Lung (tissue), 12 donors: ENCODE data around the gene PRODH2. TPM values are rescaled to one million over a fixed set of nuclear protein-coding genes. Genes with fewer than 3 reads are reported as not detected.

Experiments
- ATAC-seq: fragments of 200-7000 bp; cut with Tn5 transposase; one replicate; pipeline ENCODE4 v1.9.1; 2020; ENCODE audit warnings: moderate number of reproducible peaks; ENCODE audit not compliant: insufficient read depth, low FRiP score
- DNase-seq, 3 donors: peaks; one replicate each; pipeline ENCODE4 v3.0.0-alpha.2; 2013 to 2017
- H3K27ac ChIP-seq, 2 donors: one replicate each; pipeline ENCODE4 v1.5.1; 2013; ENCODE audit warnings: mild to moderate bottlenecking in 2 of 2, moderate library complexity in 2 of 2, control low read depth in 1 of 2, inconsistent platforms in 1 of 2, low read depth in 1 of 2, low read length in 1 of 2
- H3K27me3 ChIP-seq, 3 donors: one replicate each; pipeline ENCODE4 v1.5.1; 2013; ENCODE audit warnings: low read length in 2 of 3; ENCODE audit not compliant: control insufficient read depth in 3 of 3, insufficient read depth in 3 of 3
- H3K36me3 ChIP-seq, 4 donors: one replicate each; pipeline ENCODE4 v1.5.1; 2013; ENCODE audit warnings: low read length in 4 of 4, mild to moderate bottlenecking in 1 of 4, moderate library complexity in 1 of 4; ENCODE audit not compliant: control insufficient read depth in 4 of 4, insufficient read depth in 4 of 4
- H3K4me1 ChIP-seq, 5 donors: one replicate each; pipeline ENCODE4 v1.5.1; 2013; ENCODE audit warnings: low read length in 5 of 5, mild to moderate bottlenecking in 2 of 5, moderate library complexity in 1 of 5; ENCODE audit not compliant: control insufficient read depth in 5 of 5, insufficient read depth in 5 of 5
- H3K4me3 ChIP-seq: one replicate; pipeline ENCODE4 v1.5.1; 2013; ENCODE audit warnings: mild to moderate bottlenecking, control low read depth, moderate library complexity
- H3K9ac ChIP-seq, 2 donors: one replicate each; pipeline ENCODE4 v1.5.1; 2013; ENCODE audit warnings: low read length in 2 of 2, control low read depth in 1 of 2; ENCODE audit not compliant: insufficient read depth in 1 of 2
- H3K9me3 ChIP-seq, 4 donors: one replicate each; pipeline ENCODE4 v1.5.1; 2013; ENCODE audit warnings: low read length in 3 of 4, mild to moderate bottlenecking in 1 of 4, moderate library complexity in 1 of 4; ENCODE audit not compliant: control insufficient read depth in 4 of 4, insufficient read depth in 3 of 4
- WGBS, 2 donors: extraction: QIAGEN DNeasy Blood & Tissue Kit; methylation state at CpG; one replicate each; pipeline ENCODE4 v1.1.7; 2013; 5-methylcytosine and 5-hydroxymethylcytosine counted together
- polyA plus RNA-seq, 2 donors: library from polyadenylated mRNA; stranded (reverse); fragments of 200-250 nt; gene quantifications; one replicate each; pipeline ENCODE4 v1.2.1, GENCODE V29; 2013
- total RNA-seq, 2 donors: library from RNA; depleted of rRNA in 1 of 2; stranded (reverse); fragments of >200 nt in 1 of 2; gene quantifications; one replicate each; pipeline ENCODE4 v1.2.1, GENCODE V29; 2014 to 2021
- TF ChIP-seq, protein P1 (sequence below): IDR thresholded peaks from 2 replicates; pipeline ENCODE4 v1.5.1; 2012; ENCODE audit warnings: mild to moderate bottlenecking; ENCODE audit errors: control extremely low read depth, extremely low read depth
- donor health status: control.
- donor health status: control.
- donor health status: Bipolar disorder and iron deficiency.
- donor health status: healthy.
- donor health status: DM: yes; HTN: yes; CAD: no.

Gene PRODH2
- total and polyA plus RNA-seq, 4 donors, result not detected

DNA sequence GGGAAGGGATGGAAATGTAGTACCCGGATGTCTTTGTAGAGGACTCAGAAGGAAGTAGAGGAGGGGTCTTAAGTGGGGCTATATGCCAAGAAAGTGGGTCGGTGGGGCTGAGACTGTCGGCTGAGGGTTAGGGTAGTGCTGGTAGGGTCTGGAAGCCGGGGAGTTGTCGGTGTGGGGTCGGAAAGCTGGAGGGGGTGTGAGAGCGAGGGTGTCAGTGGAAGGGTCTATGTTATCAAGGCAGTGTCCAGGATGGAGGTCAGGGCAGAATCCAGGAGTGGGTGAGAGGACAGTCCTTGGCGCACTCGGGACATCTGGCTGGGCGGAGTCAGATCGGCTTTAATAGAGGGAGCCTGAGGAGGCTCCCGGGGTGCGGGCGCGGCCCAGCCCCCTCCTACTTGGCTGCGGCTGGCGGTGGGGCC is 57.5 kb downstream of the PRODH2 start:
- TF ChIP-seq, protein P1, sequence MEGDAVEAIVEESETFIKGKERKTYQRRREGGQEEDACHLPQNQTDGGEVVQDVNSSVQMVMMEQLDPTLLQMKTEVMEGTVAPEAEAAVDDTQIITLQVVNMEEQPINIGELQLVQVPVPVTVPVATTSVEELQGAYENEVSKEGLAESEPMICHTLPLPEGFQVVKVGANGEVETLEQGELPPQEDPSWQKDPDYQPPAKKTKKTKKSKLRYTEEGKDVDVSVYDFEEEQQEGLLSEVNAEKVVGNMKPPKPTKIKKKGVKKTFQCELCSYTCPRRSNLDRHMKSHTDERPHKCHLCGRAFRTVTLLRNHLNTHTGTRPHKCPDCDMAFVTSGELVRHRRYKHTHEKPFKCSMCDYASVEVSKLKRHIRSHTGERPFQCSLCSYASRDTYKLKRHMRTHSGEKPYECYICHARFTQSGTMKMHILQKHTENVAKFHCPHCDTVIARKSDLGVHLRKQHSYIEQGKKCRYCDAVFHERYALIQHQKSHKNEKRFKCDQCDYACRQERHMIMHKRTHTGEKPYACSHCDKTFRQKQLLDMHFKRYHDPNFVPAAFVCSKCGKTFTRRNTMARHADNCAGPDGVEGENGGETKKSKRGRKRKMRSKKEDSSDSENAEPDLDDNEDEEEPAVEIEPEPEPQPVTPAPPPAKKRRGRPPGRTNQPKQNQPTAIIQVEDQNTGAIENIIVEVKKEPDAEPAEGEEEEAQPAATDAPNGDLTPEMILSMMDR, result no peak
- DNase-seq, result no peak
- Histone ChIP-seq H3K9ac (peak overlapping the region in 1 of 2 donors; percentile 65), H3K36me3 (peaks cover 0 to 26% (median 15%) of the 10 kb centered on the region in 4 donors), H3K27ac (peak overlapping the region; percentile 88 to 97), H3K27me3 (peaks cover 0 to 4% (median 0%) of the 10 kb centered on the region in 3 donors), H3K9me3 (peaks cover 0 to 1% (median 0%) of the 10 kb centered on the region in 4 donors), H3K4me1 (peaks cover 0 to 32% (median 14%) of the 10 kb centered on the region in 5 donors), H3K4me3 (no peak overlapping the region)
- no peak for ATAC-seq
- 46 to 62% methylated on average over 13 to 17 of the region's 17 CpGs for WGBS, 2 donors

DNA sequence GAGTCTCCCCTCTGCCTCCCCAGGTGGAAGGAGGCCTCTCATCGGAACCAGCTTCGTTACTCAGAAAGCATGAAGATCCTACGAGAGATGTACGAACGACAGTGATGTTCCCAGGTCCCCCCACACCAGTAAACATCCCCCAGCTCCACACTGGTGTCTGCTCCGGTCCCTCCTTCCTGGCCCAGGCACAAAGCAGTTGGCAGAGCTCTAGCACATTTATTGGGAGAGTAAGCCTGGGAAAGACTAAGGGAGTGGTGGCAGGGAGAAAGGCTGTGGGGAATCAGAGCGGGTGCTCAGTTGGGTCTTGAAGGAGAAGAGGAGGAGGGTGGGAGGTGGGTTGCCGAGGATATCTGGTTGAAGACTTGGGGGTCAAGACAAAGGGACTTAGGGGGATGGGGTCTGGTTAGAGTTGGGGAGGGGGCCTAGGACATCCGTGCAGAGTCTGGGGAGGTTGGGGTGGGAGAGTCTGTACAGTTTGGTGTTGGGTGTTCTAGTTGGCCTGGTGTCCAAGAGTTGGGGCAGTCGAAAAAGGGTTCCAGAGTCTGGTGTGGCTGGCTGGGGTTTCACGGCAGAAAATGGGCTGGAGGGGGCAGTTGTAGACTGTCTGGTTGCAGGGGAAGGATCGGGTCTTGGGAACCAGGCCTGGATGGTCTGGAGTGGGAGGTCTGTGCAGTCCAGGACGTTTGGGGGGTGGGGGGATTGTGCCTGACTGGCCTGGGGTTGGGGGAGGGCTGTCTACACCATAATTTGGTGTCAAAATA is 58.1 kb downstream of the PRODH2 start:
- DNase-seq, result peak in 1 of 3 donors; percentile 13
- no peak for ATAC-seq
- peak overlapping the region in 1 of 2 donors; percentile 97 for H3K27ac ChIP-seq
- peak overlapping the region in 1 of 2 donors; percentile 65 for H3K9ac ChIP-seq
- H3K4me1 ChIP-seq, result peaks cover 0 to 35% (median 14%) of the 10 kb centered on the region in 5 donors
- H3K27me3 ChIP-seq, result peaks cover 0 to 4% (median 0%) of the 10 kb centered on the region in 3 donors
- TF ChIP-seq, protein P1, result no peak
- WGBS, 2 donors, result 88 to 93% methylated on average over 13 of the region's 13 CpGs
- peaks cover 0 to 26% (median 14%) of the 10 kb centered on the region in 4 donors for H3K36me3 ChIP-seq
- peaks cover 0 to 1% (median 0%) of the 10 kb centered on the region in 4 donors for H3K9me3 ChIP-seq
- no peak overlapping the region for H3K4me3 ChIP-seq

DNA sequence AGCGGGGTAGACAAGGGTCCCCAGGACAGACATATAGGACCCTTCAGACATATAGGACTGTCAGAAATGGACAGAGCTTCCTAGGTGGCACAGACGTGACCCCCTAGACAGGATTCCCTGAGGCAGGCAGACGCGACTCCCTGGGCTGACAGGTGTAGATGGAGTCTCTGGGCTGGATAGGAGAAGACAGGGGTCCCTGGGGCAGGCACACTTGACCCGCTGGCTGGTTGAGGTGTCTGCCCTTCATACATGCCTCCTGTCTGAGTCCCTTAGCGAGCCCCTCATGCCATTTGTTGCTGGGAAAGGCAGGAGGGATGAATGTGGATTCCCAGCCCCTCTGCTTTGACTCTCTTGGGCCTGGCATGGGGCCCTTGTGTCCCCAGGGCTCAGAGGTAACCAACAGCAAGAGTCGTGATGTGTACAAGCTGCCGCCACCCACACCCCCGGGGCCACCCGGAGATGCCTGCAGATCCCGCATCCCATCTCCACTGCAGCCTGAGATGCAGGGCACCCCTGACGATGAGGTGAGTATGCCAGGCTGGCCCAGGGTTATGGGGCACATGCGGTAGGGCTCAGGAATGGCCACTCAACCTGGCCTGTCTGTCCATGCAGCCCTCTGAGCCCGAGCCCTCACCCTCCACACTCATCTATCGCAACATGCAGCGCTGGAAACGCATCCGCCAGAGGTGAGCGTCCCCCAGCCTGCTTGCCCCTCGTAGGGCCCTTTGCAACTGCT is 58.8 kb downstream of the PRODH2 start:
- 96 to 98% methylated on average over 20 of the region's 20 CpGs for WGBS, 2 donors
- TF ChIP-seq, protein P1, result no peak
- ATAC-seq (no peak), DNase-seq (no peak)
- peaks cover 0 to 36% (median 16%) of the 10 kb centered on the region in 5 donors for H3K4me1 ChIP-seq
- no peak overlapping the region for H3K27ac ChIP-seq
- no peak overlapping the region for H3K9ac ChIP-seq
- peaks cover 0 to 4% (median 0%) of the 10 kb centered on the region in 3 donors for H3K27me3 ChIP-seq
- peaks cover 0 to 26% (median 12%) of the 10 kb centered on the region in 4 donors for H3K36me3 ChIP-seq
- H3K9me3 ChIP-seq, result peaks cover 0 to 1% (median 0%) of the 10 kb centered on the region in 4 donors
- no peak overlapping the region for H3K4me3 ChIP-seq
